Thyroid gland (tissue), 4 donors: Measurements from ENCODE around the gene BATF2. TPM values are rescaled to one million over a fixed set of nuclear protein-coding genes. Genes with fewer than 3 reads are reported as not detected.

Source experiments
- DNase-seq, 2 donors: peaks; one replicate each; pipeline ENCODE4 v3.0.0-alpha.2; 2019
- H3K27ac ChIP-seq, 3 donors: fragments of 200-600 bp; sonication (generic); 1 replicate in 2 of 3; 2 replicates in 1 of 3; pipeline ENCODE4 v1.5.1; 2016 to 2019; ENCODE audit warnings: mild to moderate bottlenecking in 1 of 3, moderate library complexity in 1 of 3
- H3K27me3 ChIP-seq: fragments of 200-600 bp; sonication (generic); one replicate; pipeline ENCODE4 v1.5.1; 2019
- H3K36me3 ChIP-seq, 2 donors: fragments of 200-600 bp; sonication (generic); one replicate each; pipeline ENCODE4 v1.5.1; 2016 to 2019
- H3K4me1 ChIP-seq, 2 donors: fragments of 200-600 bp; sonication (generic); one replicate each; pipeline ENCODE4 v1.5.1; 2017 to 2019
- H3K4me3 ChIP-seq, 3 donors: fragments of 200-600 bp; sonication (generic); replicated peaks in 1 of 3; 1 replicate in 2 of 3; 2 replicates in 1 of 3; pipeline ENCODE4 v1.5.1; 2016; ENCODE audit warnings: mild to moderate bottlenecking in 1 of 3
- H3K9me3 ChIP-seq: fragments of 200-600 bp; sonication (generic); one replicate; pipeline ENCODE4 v1.5.1; 2017
- CTCF ChIP-seq, 6 experiments: fragments of 200-600 bp in 3 of 6; fragments of 450-650 bp in 3 of 6; sonication (generic) in 3 of 6; IDR thresholded peaks; one replicate each; pipeline ENCODE4 v1.5.1; 2016 to 2019; ENCODE audit warnings: antibody characterized with exemption in 6 of 6, mild to moderate bottlenecking in 2 of 6, inconsistent platforms in 1 of 6, moderate library complexity in 1 of 6
- POLR2A ChIP-seq, 2 donors: fragments of 450-650 bp; IDR thresholded peaks; one replicate each; pipeline ENCODE4 v1.6.1; 2017; ENCODE audit warnings: antibody characterized with exemption in 2 of 2, mild to moderate bottlenecking in 2 of 2, moderate library complexity in 1 of 2
- WGBS, 2 donors: methylation state at CpG; one replicate each; pipeline ENCODE4 v1.1.5; 2017; 5-methylcytosine and 5-hydroxymethylcytosine counted together
- intact Hi-C: fragments of 100-400 bp; cut with DNase I; formaldehyde crosslinking; loops from one replicate; pipeline ENCODE4 v1.15.1; 2023
- total RNA-seq, 4 donors: library from RNA; depleted of rRNA; stranded (reverse); fragments of >200 nt; gene quantifications; one replicate each; pipeline ENCODE4 v1.2.3, GENCODE V29; 2016

Gene BATF2
- total RNA-seq, 4 donors from 2014 or later: 1.2 to 9.1 (median 2.3) TPM

- Histone ChIP-seq H3K4me1 (no peaks in the 10 kb centered on the region), H3K9me3 (no peaks in the 10 kb centered on the region), H3K27ac (no peak overlapping the region), H3K27me3 (no peaks in the 10 kb centered on the region), H3K36me3 (peaks cover 4 to 8% of the 10 kb centered on the region in 2 donors), H3K4me3 (no peak overlapping the region)
- intact Hi-C loops: loop anchor here (10.0 kb wide), 1 partner anchor 177 kb away; the partner anchor contains the start of gene CDC42BPG
- TF ChIP-seq CTCF (IDR thresholded peaks at IDR 0.05) (no peak), POLR2A (IDR thresholded peaks at IDR 0.05) (no peak)
- DNase-seq: no peak
- 87 to 96% methylated on average over 5 to 6 of the region's 11 CpGs for WGBS, 2 donors
Observed at GRCh38 chr11:65021509-65021908, 24.7 kb upstream of the BATF2 start.

GRCh38 chr11:65021003-65021402 lies 24.2 kb upstream of the BATF2 start:
- no peak for DNase-seq
- 88 to 90% methylated on average over 3 of the region's 3 CpGs for WGBS, 2 donors
- Histone ChIP-seq H3K4me3 (no peak overlapping the region), H3K9me3 (no peaks in the 10 kb centered on the region), H3K36me3 (peaks cover 4 to 8% of the 10 kb centered on the region in 2 donors), H3K27ac (no peak overlapping the region), H3K4me1 (no peaks in the 10 kb centered on the region), H3K27me3 (no peaks in the 10 kb centered on the region)
- TF ChIP-seq CTCF (IDR thresholded peaks at IDR 0.05): no peak
- intact Hi-C loops: loop anchor here (10.0 kb wide), 1 partner anchor 176 kb away; the partner anchor contains the start of gene CDC42BPG

- intact Hi-C loops: loop anchor here (5.0 to 10.0 kb wide), 3 partner anchors 95 to 175 kb away; partner anchors contain the start of genes CDC42BPG, TM7SF2 and ZNHIT2
- DNase-seq: no peak
- Histone ChIP-seq H3K9me3 (no peaks in the 10 kb centered on the region), H3K27me3 (no peaks in the 10 kb centered on the region), H3K4me1 (peaks cover 5 to 8% of the 10 kb centered on the region in 2 donors), H3K27ac (no peak overlapping the region), H3K36me3 (peaks cover 4 to 8% of the 10 kb centered on the region in 2 donors), H3K4me3 (no peak overlapping the region)
- TF ChIP-seq CTCF (IDR thresholded peaks at IDR 0.05): no peak
- no peak for TF ChIP-seq POLR2A (IDR thresholded peaks at IDR 0.05)
- 85 to 90% methylated on average over 6 to 7 of the region's 7 CpGs for WGBS, 2 donors
Observed at GRCh38 chr11:65019824-65020223, 23.1 kb upstream of the BATF2 start.

- 98 to 99% methylated on average over 6 of the region's 6 CpGs for WGBS, 2 donors
- Histone ChIP-seq H3K36me3 (peaks cover 4 to 8% of the 10 kb centered on the region in 2 donors), H3K9me3 (no peaks in the 10 kb centered on the region), H3K27ac (no peak overlapping the region), H3K4me1 (peaks cover 11 to 13% of the 10 kb centered on the region in 2 donors), H3K4me3 (no peak overlapping the region), H3K27me3 (no peaks in the 10 kb centered on the region)
- intact Hi-C loops: loop anchor here (5.0 to 10.0 kb wide), 2 partner anchors 97 to 106 kb away; partner anchors contain the start of genes TM7SF2 and ZNHIT2
- TF ChIP-seq CTCF (IDR thresholded peaks at IDR 0.05) (no peak), POLR2A (IDR thresholded peaks at IDR 0.05) (no peak)
- no peak for DNase-seq
Observed at GRCh38 chr11:65017937-65018336, 21.2 kb upstream of the BATF2 start.

- WGBS, 2 donors: 88 to 95% methylated on average over 4 of the region's 4 CpGs
- Histone ChIP-seq H3K4me3 (no peak overlapping the region), H3K4me1 (peaks cover 11 to 13% of the 10 kb centered on the region in 2 donors), H3K9me3 (no peaks in the 10 kb centered on the region), H3K27ac (no peak overlapping the region), H3K27me3 (no peaks in the 10 kb centered on the region), H3K36me3 (peaks cover 4 to 8% of the 10 kb centered on the region in 2 donors)
- intact Hi-C loops: loop anchor here (5.0 to 10.0 kb wide), 2 partner anchors 98 to 104 kb away; partner anchors contain the start of genes TM7SF2 and ZNHIT2
- DNase-seq: no peak
- TF ChIP-seq POLR2A (IDR thresholded peaks at IDR 0.05) (no peak), CTCF (IDR thresholded peaks at IDR 0.05) (no peak)
Observed at GRCh38 chr11:65016705-65017104, 19.9 kb upstream of the BATF2 start.
